ENCODE results near the gene SUCO.

DNA sequence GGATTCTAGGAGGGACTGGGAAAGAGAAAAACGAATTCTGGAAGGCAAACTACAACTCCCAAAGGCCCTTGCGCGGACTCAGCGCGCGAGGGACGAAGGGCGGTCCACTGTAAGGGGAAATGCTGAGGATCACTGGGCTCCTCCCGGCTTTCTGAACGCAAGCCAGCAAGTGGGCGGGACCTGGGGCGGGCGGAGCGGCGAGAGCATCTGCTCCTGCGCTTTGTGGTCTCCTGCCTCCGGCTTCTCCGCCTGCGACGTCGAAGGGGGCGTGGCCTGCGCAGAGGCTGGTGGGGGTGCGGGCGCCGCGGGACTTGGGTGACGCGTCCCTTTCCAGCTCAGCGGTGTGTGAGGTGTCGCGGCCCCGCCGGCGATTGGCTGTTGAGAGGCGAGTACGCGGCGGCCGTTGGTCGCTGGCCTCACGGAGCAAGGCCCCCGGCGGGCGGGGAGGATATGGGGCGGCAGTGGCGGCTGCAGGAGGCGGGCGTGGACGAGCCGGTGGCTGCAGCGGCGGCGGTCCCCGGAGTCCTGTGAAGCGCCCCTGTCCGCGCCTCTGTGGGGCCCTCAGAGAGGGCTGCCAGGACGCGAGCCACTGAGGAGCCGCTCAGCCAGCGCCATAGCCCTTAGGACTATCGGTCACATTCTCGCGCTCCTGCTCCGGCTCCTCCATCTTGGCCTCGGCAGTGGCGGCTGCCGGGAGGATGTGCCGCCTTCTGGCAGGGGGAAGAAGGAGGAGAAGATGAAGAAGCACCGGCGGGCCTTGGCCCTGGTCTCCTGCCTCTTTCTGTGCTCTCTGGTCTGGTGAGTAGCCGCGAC lies at the start of gene SUCO:
- TF ChIP-seq, protein P1, sequence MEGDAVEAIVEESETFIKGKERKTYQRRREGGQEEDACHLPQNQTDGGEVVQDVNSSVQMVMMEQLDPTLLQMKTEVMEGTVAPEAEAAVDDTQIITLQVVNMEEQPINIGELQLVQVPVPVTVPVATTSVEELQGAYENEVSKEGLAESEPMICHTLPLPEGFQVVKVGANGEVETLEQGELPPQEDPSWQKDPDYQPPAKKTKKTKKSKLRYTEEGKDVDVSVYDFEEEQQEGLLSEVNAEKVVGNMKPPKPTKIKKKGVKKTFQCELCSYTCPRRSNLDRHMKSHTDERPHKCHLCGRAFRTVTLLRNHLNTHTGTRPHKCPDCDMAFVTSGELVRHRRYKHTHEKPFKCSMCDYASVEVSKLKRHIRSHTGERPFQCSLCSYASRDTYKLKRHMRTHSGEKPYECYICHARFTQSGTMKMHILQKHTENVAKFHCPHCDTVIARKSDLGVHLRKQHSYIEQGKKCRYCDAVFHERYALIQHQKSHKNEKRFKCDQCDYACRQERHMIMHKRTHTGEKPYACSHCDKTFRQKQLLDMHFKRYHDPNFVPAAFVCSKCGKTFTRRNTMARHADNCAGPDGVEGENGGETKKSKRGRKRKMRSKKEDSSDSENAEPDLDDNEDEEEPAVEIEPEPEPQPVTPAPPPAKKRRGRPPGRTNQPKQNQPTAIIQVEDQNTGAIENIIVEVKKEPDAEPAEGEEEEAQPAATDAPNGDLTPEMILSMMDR (IDR thresholded peaks at IDR 0.05; ENCODE audit: extremely low read depth in 1 of 2, insufficient read depth in 1 of 2, low read depth in 1 of 2, low read length in 2 of 2), result peak in 1 of 2 donors; percentile 22
- TF ChIP-seq MYC (IDR thresholded peaks at IDR 0.05; ENCODE audit: low read depth, low read length) (no peak), POLR2AphosphoS5 (IDR thresholded peaks at IDR 0.05; ENCODE audit: insufficient read depth, low read depth, low read length) (peak; percentile 79), POLR2A (IDR thresholded peaks at IDR 0.05; ENCODE audit: low read depth, low read length) (peak; percentile 73), GATA2 (IDR thresholded peaks at IDR 0.05; ENCODE audit: insufficient read depth, insufficient read length, low read depth, low read length) (no peak), EZH2 (IDR thresholded peaks at IDR 0.05; ENCODE audit: borderline replicate concordance, low read depth, low read length, severe bottlenecking) (no peak), JUN (IDR thresholded peaks at IDR 0.05; ENCODE audit: borderline replicate concordance, insufficient read depth, insufficient read length, low read depth) (no peak), FOS (IDR thresholded peaks at IDR 0.05; ENCODE audit: borderline replicate concordance, insufficient read depth, low read length) (peak; percentile 26)
- TF ChIP-seq, protein P2, sequence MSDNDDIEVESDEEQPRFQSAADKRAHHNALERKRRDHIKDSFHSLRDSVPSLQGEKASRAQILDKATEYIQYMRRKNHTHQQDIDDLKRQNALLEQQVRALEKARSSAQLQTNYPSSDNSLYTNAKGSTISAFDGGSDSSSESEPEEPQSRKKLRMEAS (IDR thresholded peaks at IDR 0.05; ENCODE audit: insufficient read depth, insufficient read length), result peak; percentile 34
